Endothelial cell of umbilical vein (primary cell): ENCODE results near the gene FOXC1. TPM values are rescaled to one million over a fixed set of nuclear protein-coding genes. Genes with fewer than 3 reads are reported as not detected.

Source experiments
- BruUV-seq: library from RNA; stranded (reverse); fragments of 400-500 nt; replicated peaks from 2 replicates; lab custom pipeline; 2021; lab: Mats Ljungman, UMichigan
- CTCF ChIA-PET: fragments of 300-600, 350-600 bp; sonication (Branson Sonifier 250); formaldehyde crosslinking; loops from one replicate; lab custom pipeline; 2021; ENCODE audit warnings: antibody characterized with exemption, inconsistent platforms; lab: Charles Lee
- POLR2A ChIA-PET: fragments of 300-600, 350-600 bp; sonication (Branson Sonifier 250); formaldehyde crosslinking; loops from one replicate; lab custom pipeline; 2021; ENCODE audit warnings: antibody characterized with exemption, inconsistent platforms; lab: Charles Lee
- DNase-seq: peaks from one replicate; pipeline ENCODE4 v3.0.0-alpha.2; 2011; ENCODE audit warnings: low read depth, low spot score
- FAIRE-seq: peaks from 2 replicates; lab custom pipeline; 2011; peaks lifted over from hg19 to GRCh38; lab: Jason Lieb, UNC
- H2AFZ ChIP-seq: 2 replicates; pipeline ENCODE4 v1.6.0; 2012; ENCODE audit warnings: low read depth, low read length, control low read depth, inconsistent platforms
- H3K27ac ChIP-seq: 2 replicates; pipeline ENCODE4 v1.5.1; 2011; ENCODE audit warnings: low read depth, mild to moderate bottlenecking, control low read depth, low read length, moderate library complexity; ENCODE audit not compliant: insufficient read depth
- H3K27me3 ChIP-seq, 2 experiments: 2 replicates each; pipeline versions ENCODE4 v1.6.0 to v1.6.1; 2011; ENCODE audit warnings: low read length in 2 of 2, mixed read lengths in 1 of 2; ENCODE audit not compliant: control insufficient read depth in 2 of 2, insufficient read depth in 2 of 2
- H3K36me3 ChIP-seq, 2 experiments: 2 replicates in 1 of 2; 3 replicates in 1 of 2; pipeline ENCODE4 v1.5.1; 2011; ENCODE audit warnings: low read length in 2 of 2, mild to moderate bottlenecking in 1 of 2, moderate library complexity in 1 of 2; ENCODE audit not compliant: control insufficient read depth in 2 of 2, insufficient read depth in 2 of 2; ENCODE audit errors: extremely low read depth in 1 of 2
- H3K4me1 ChIP-seq: 3 replicates; pipeline ENCODE4 v1.5.1; 2011; ENCODE audit warnings: mild to moderate bottlenecking, low read length; ENCODE audit not compliant: control insufficient read depth, insufficient read depth; ENCODE audit errors: extremely low read depth
- H3K4me2 ChIP-seq: 2 replicates; pipeline ENCODE4 v1.6.1; 2011; ENCODE audit warnings: low read length, control low read depth, mixed read lengths; ENCODE audit not compliant: insufficient read depth
- H3K4me3 ChIP-seq, 3 experiments: fragments of 200-600 bp in 1 of 3; sonication (generic), shearing (Covaris generic) in 1 of 3; replicated peaks in 1 of 3; 2 replicates each; pipeline ENCODE4 v1.5.1; 2011 to 2016; ENCODE audit warnings: control low read depth in 3 of 3, low read length in 3 of 3, mild to moderate bottlenecking in 2 of 3, inconsistent platforms in 1 of 3, low read depth in 1 of 3, moderate library complexity in 1 of 3; ENCODE audit not compliant: insufficient read depth in 1 of 3
- H3K79me2 ChIP-seq: 2 replicates; pipeline ENCODE4 v1.6.0; 2012; ENCODE audit warnings: low read length, inconsistent platforms; ENCODE audit not compliant: control insufficient read depth, insufficient read depth
- H3K9ac ChIP-seq: replicated peaks from 2 replicates; pipeline ENCODE3; 2011; ENCODE audit warnings: low read length, control low read depth; ENCODE audit not compliant: insufficient read depth; ENCODE audit errors: extremely low read depth
- H3K9me1 ChIP-seq: replicated peaks from 3 replicates; pipeline ENCODE4 v1.6.0; 2011; ENCODE audit warnings: mild to moderate bottlenecking, low read length; ENCODE audit not compliant: control insufficient read depth, insufficient read depth; ENCODE audit errors: extremely low read depth
- H3K9me3 ChIP-seq: replicated peaks from 2 replicates; pipeline ENCODE4 v1.5.1; 2012; ENCODE audit warnings: low read length, inconsistent platforms; ENCODE audit not compliant: control insufficient read depth, insufficient read depth
- H4K20me1 ChIP-seq: replicated peaks from 2 replicates; pipeline ENCODE3; 2011; ENCODE audit warnings: mild to moderate bottlenecking, low read length; ENCODE audit not compliant: control insufficient read depth, insufficient read depth; ENCODE audit errors: extremely low read depth
- CTCF ChIP-seq, 2 donors: IDR thresholded peaks; 1 replicate in 1 of 2; 2 replicates in 1 of 2; pipeline ENCODE4 v1.5.1; 2011; ENCODE audit warnings: low read length in 2 of 2, mild to moderate bottlenecking in 2 of 2, moderate library complexity in 2 of 2, control low read depth in 1 of 2, inconsistent platforms in 1 of 2, low read depth in 1 of 2; ENCODE audit not compliant: insufficient read depth in 1 of 2; ENCODE audit errors: extremely low read depth in 1 of 2
- EZH2 ChIP-seq: IDR thresholded peaks from 2 replicates; pipeline ENCODE4 v1.6.1; 2012; ENCODE audit warnings: borderline replicate concordance, low read depth, mild to moderate bottlenecking, moderate library complexity, low read length, inconsistent platforms; ENCODE audit not compliant: severe bottlenecking
- FOS ChIP-seq: IDR thresholded peaks from 2 replicates; pipeline ENCODE4 v1.6.1; 2011; ENCODE audit warnings: mild to moderate bottlenecking, low read length, moderate library complexity, borderline replicate concordance; ENCODE audit not compliant: insufficient read depth
- GATA2 ChIP-seq: IDR thresholded peaks from 2 replicates; pipeline ENCODE4 v1.7.0; 2011; ENCODE audit warnings: low read depth, mild to moderate bottlenecking, moderate library complexity, mixed read lengths, low read length; ENCODE audit not compliant: insufficient read length, insufficient read depth
- JUN ChIP-seq: IDR thresholded peaks from 2 replicates; pipeline ENCODE4 v1.6.1; 2011; ENCODE audit warnings: borderline replicate concordance, low read depth; ENCODE audit not compliant: insufficient read length, insufficient read depth
- MYC ChIP-seq: IDR thresholded peaks from one replicate; pipeline ENCODE4 v1.6.1; 2011; ENCODE audit warnings: mild to moderate bottlenecking, low read depth, low read length
- POLR2A ChIP-seq: IDR thresholded peaks from 2 replicates; pipeline ENCODE4 v1.6.1; 2012; ENCODE audit warnings: low read depth, mild to moderate bottlenecking, control low read depth, low read length
- POLR2AphosphoS5 ChIP-seq: IDR thresholded peaks from 2 replicates; pipeline ENCODE4 v1.6.1; 2012; ENCODE audit warnings: low read depth, mild to moderate bottlenecking, control low read depth, low read length, moderate library complexity; ENCODE audit not compliant: insufficient read depth
- dilution Hi-C: fragments of 300-500 bp; cut with MboI; formaldehyde crosslinking; loops from one replicate; pipeline ENCODE4 v1.15.0; 2019; ENCODE audit warnings: low sequenced_read_pairs; ENCODE audit not compliant: extremely low pct_ligation_motif_present
- intact Hi-C: fragments of 100-400 bp; cut with micrococcal nuclease; formaldehyde crosslinking; loops from one replicate; pipeline ENCODE4 v1.10.0; 2022
- polyA plus RNA-seq, 4 experiments: library from polyadenylated mRNA; depleted of rRNA in 3 of 4; stranded (reverse) in 3 of 4; unstranded in 1 of 4; fragments of >200 nt; gene quantifications; 2 replicates each; pipeline versions ENCODE4 v1.2.1 to v1.2.3, GENCODE V29; 2011 to 2012; ENCODE audit warnings: missing spikeins in 1 of 4
- total RNA-seq: library from RNA; stranded (reverse); gene quantifications from 2 replicates; pipeline ENCODE4 v1.2.3, GENCODE V29; 2021
- TF ChIP-seq, protein P1 (sequence below): IDR thresholded peaks from 2 replicates; pipeline ENCODE4 v1.6.1; 2011; ENCODE audit not compliant: insufficient read depth, insufficient read length

Gene FOXC1
- total and polyA plus RNA-seq, 2 donors (not counting 3 experiments of a cell fraction or from before 2014, with no cell fraction given) = 6.4 to 16.4 TPM

GRCh38 chr6:1579096-1579495 lies 30.6 kb upstream of the FOXC1 start:
- no peak overlapping the region for H3K4me2 ChIP-seq
- dilution Hi-C loops = no loop called here

More at GRCh38 chr6:1579096-1579495, 30.6 kb upstream of the FOXC1 start:
- H3K4me1 ChIP-seq = no peaks in the 10 kb centered on the region
- intact Hi-C loops = no loop called here
- no peak overlapping the region for H3K4me3 ChIP-seq
- no TSS peak for BruUV-seq
- no peak overlapping the region for H3K27ac ChIP-seq
- CTCF ChIA-PET = interaction anchor here (1.1 kb wide), 1 partner anchor 13 kb away, joined by 4 read pairs; no protein-coding TSS in a partner anchor
- DNase-seq (no peak), FAIRE-seq (no peak)
- no peaks in the 10 kb centered on the region for H3K27me3 ChIP-seq
- H3K9me1 ChIP-seq = no peaks in the 10 kb centered on the region
- no peaks in the 10 kb centered on the region for H4K20me1 ChIP-seq
- no peaks in the 10 kb centered on the region for H3K79me2 ChIP-seq
- POLR2A ChIA-PET = no interaction called here
- no peak overlapping the region for H2AFZ ChIP-seq
- H3K9ac ChIP-seq = no peak overlapping the region
- TF ChIP-seq POLR2AphosphoS5 = no peak
- TF ChIP-seq MYC = no peak
- TF ChIP-seq, protein P1, sequence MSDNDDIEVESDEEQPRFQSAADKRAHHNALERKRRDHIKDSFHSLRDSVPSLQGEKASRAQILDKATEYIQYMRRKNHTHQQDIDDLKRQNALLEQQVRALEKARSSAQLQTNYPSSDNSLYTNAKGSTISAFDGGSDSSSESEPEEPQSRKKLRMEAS = no peak
- no peak for TF ChIP-seq FOS
- no peak for TF ChIP-seq CTCF (IDR thresholded peaks at IDR 0.05; ENCODE audit: extremely low read depth in 1 of 2, insufficient read depth in 1 of 2, low read depth in 1 of 2, low read length in 2 of 2)
- no peak for TF ChIP-seq GATA2
- TF ChIP-seq EZH2 = no peak
- TF ChIP-seq POLR2A = no peak
- no peak for TF ChIP-seq JUN
- H3K9me3 ChIP-seq = no peaks in the 10 kb centered on the region
- H3K36me3 ChIP-seq = no peaks in the 10 kb centered on the region
